A673 (cell line): ENCODE data around the gene OR6A2. TPM values are rescaled to one million over a fixed set of nuclear protein-coding genes. Genes with fewer than 3 reads are reported as not detected.

Source experiments
- BruUV-seq: library from RNA; stranded (reverse); fragments of 400-500 nt; replicated peaks from 2 replicates; lab custom pipeline; 2021; lab: Mats Ljungman, UMichigan
- CTCF ChIA-PET: fragments of 300-600 bp; sonication (Branson Sonifier 250); formaldehyde crosslinking; loops from one replicate; lab custom pipeline; 2022; ENCODE audit warnings: antibody characterized with exemption; lab: Charles Lee
- POLR2A ChIA-PET: fragments of 300-600 bp; sonication (Branson Sonifier 250); formaldehyde crosslinking; loops from one replicate; lab custom pipeline; 2022; ENCODE audit warnings: antibody characterized with exemption; ENCODE audit not compliant: low non-redundant PET; lab: Charles Lee
- DNase-seq: peaks from one replicate; pipeline ENCODE4 v3.0.0-alpha.2; 2015; ENCODE audit warnings: low spot score
- H3K27ac ChIP-seq: fragments of 200-600 bp; sonication (generic); 2 replicates; pipeline ENCODE4 v1.5.1; 2016; ENCODE audit warnings: mixed run types, low read depth, mild to moderate bottlenecking, mixed read lengths, antibody characterized with exemption, low read length; ENCODE audit not compliant: poor library complexity, severe bottlenecking
- H3K27me3 ChIP-seq: fragments of 200-600 bp; sonication (generic); replicated peaks from 2 replicates; pipeline ENCODE4 v1.6.1; 2017; ENCODE audit warnings: mixed run types, low read depth, mild to moderate bottlenecking, mixed read lengths, antibody characterized with exemption, low read length; ENCODE audit not compliant: insufficient read depth, poor library complexity
- H3K36me3 ChIP-seq: fragments of 200-600 bp; sonication (generic); 2 replicates; pipeline ENCODE4 v1.6.1; 2016; ENCODE audit warnings: mixed run types, mild to moderate bottlenecking, mixed read lengths, antibody characterized with exemption, low read length; ENCODE audit not compliant: insufficient read depth, poor library complexity, severe bottlenecking
- H3K4me1 ChIP-seq: fragments of 200-600 bp; sonication (generic); 2 replicates; pipeline ENCODE4 v1.6.1; 2017; ENCODE audit warnings: mixed run types, mild to moderate bottlenecking, mixed read lengths, antibody characterized with exemption, low read length; ENCODE audit not compliant: insufficient read depth, poor library complexity, severe bottlenecking
- H3K4me3 ChIP-seq: fragments of 200-600 bp; sonication (generic); 2 replicates; pipeline ENCODE4 v1.5.1; 2016; ENCODE audit warnings: low read depth, mixed run types, mild to moderate bottlenecking, mixed read lengths, low read length; ENCODE audit not compliant: poor library complexity, severe bottlenecking
- H3K9me3 ChIP-seq: fragments of 200-600 bp; sonication (generic); 2 replicates; pipeline ENCODE4 v1.6.1; 2016; ENCODE audit warnings: mixed run types, low read depth, mild to moderate bottlenecking, mixed read lengths, antibody characterized with exemption, low read length; ENCODE audit not compliant: poor library complexity, severe bottlenecking
- EZH2 ChIP-seq: fragments of 200-600 bp; sonication (generic); IDR thresholded peaks from 2 replicates; pipeline ENCODE4 v1.6.1; 2017; ENCODE audit warnings: borderline replicate concordance, low read depth, mild to moderate bottlenecking, mixed read lengths, antibody characterized with exemption, low read length; ENCODE audit not compliant: poor library complexity, severe bottlenecking
- intact Hi-C: fragments of 100-400 bp; cut with micrococcal nuclease; formaldehyde crosslinking; loops from one replicate; pipeline ENCODE4 v1.10.0; 2022; ENCODE audit not compliant: unreplicated experiment
- total RNA-seq: library from RNA; stranded (reverse); gene quantifications from 2 replicates; pipeline ENCODE4 v1.2.3, GENCODE V29; 2021
- TF ChIP-seq, protein P1 (sequence below): fragments of 300-800, 200-600 bp; sonication (generic); conservative IDR thresholded peaks from 2 replicates; pipeline ENCODE4 v1.5.1; 2017; ENCODE audit warnings: low read depth, mild to moderate bottlenecking, antibody characterized with exemption, low read length, moderate library complexity, mixed read lengths

The OR6A2 gene
- total RNA-seq, 1 experiment from 2014 or later, result not detected

DNA sequence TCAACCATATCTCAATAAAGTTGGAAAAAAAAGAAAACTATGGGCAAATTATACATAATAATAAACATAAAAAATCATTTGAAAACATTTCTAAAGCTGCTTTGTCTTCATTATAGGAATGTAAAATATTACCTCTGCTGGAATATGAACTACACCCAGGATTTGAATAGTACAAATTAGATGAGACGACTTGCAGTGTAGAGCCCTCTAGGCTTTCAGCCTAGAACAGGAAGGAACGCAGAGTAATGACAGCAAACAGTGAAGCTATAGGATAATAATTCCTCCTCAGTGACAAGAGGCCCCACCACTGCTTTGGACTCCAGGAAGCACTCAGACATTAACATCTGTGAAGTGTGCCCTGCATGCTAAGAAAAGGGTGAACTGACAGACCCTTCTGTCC is 8.9 kb downstream of the OR6A2 start:
- ChIA-PET CTCF (no interaction called here), POLR2A (no interaction called here)
- Histone ChIP-seq H3K36me3 (no peaks in the 10 kb centered on the region), H3K9me3 (no peaks in the 10 kb centered on the region), H3K4me1 (no peaks in the 10 kb centered on the region), H3K27ac (no peak overlapping the region), H3K27me3 (no peaks in the 10 kb centered on the region), H3K4me3 (no peak overlapping the region)
- no peak for TF ChIP-seq EZH2
- TF ChIP-seq, protein P1, sequence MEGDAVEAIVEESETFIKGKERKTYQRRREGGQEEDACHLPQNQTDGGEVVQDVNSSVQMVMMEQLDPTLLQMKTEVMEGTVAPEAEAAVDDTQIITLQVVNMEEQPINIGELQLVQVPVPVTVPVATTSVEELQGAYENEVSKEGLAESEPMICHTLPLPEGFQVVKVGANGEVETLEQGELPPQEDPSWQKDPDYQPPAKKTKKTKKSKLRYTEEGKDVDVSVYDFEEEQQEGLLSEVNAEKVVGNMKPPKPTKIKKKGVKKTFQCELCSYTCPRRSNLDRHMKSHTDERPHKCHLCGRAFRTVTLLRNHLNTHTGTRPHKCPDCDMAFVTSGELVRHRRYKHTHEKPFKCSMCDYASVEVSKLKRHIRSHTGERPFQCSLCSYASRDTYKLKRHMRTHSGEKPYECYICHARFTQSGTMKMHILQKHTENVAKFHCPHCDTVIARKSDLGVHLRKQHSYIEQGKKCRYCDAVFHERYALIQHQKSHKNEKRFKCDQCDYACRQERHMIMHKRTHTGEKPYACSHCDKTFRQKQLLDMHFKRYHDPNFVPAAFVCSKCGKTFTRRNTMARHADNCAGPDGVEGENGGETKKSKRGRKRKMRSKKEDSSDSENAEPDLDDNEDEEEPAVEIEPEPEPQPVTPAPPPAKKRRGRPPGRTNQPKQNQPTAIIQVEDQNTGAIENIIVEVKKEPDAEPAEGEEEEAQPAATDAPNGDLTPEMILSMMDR, result no peak
- BruUV-seq, result no TSS peak
- intact Hi-C loops, result no loop called here
- DNase-seq, result no peak

DNA sequence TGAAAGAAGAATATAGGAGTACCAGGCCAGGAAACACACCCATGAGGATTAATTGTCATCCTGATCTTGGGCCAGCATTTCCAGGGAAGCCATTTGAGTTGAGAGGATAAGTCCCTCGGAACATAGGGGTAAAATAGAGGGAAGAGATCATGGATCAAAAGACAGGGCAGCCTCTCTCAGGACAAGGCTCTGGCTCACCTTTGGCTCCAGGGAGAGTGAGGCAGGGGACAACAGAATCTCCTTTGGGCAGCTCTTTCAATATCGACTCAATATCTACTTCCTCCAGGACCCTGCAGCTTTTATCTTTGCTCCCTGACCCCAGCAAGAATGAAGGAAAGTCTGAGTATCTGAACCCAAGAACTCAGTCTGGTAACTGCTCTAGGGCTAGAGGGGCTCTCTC is 16.8 kb downstream of the OR6A2 start, which contains the start of gene OR2AG1:
Gene OR2AG1, plus strand, starts transcription at position 301 of the 400 bp plus-strand sequence. CDS start 2,018 bp downstream, outside the sequence.
- POLR2A ChIA-PET, result no interaction called here
- H3K27ac ChIP-seq, result no peak within 1 kb of the TSS
- CTCF ChIA-PET, result no interaction called here
- no peak for DNase-seq
- no peak within 1 kb of the TSS for H3K4me3 ChIP-seq
- BruUV-seq, result no TSS peak
- intact Hi-C loops, result no loop called here
- TF ChIP-seq, protein P1, result no peak
- TF ChIP-seq EZH2, result no peak
- no peaks in the 10 kb centered on the region for H3K4me1 ChIP-seq
- no peaks in the 10 kb centered on the region for H3K9me3 ChIP-seq
- no peaks in the 10 kb centered on the region for H3K36me3 ChIP-seq
- H3K27me3 ChIP-seq, result no peaks in the 10 kb centered on the region

DNA sequence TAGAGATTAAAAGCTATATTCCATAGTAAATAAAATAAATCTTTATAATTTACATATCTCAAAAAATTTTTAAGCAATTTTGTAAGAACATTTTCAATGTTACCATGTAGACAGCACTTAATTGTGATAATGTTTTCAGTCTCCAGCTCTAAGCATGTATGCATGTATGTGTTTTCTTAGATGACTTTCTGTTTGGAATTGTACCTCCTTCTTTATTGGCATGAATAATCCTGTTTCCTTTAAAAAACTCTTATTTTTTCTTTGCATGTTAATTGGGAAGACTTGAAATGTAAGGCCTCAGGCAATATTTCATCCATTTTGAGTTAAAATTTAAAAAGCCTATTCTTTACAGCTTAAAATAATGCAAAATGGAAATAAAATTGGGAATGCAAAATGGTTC is 18.7 kb downstream of the OR6A2 start:
- no peaks in the 10 kb centered on the region for H3K36me3 ChIP-seq
- TF ChIP-seq, protein P1, result no peak
- TF ChIP-seq EZH2, result no peak
- no peaks in the 10 kb centered on the region for H3K4me1 ChIP-seq
- BruUV-seq, result no TSS peak
- H3K27me3 ChIP-seq, result no peaks in the 10 kb centered on the region
- no peak for DNase-seq
- H3K27ac ChIP-seq, result no peak overlapping the region
- no peaks in the 10 kb centered on the region for H3K9me3 ChIP-seq
- ChIA-PET CTCF (no interaction called here), POLR2A (no interaction called here)
- intact Hi-C loops, result no loop called here
- H3K4me3 ChIP-seq, result no peak overlapping the region
